ENCODE measurements around the gene ARPC4. TPM values are rescaled to one million over a fixed set of nuclear protein-coding genes. Genes with fewer than 3 reads are reported as not detected.

ARPC4 gene
- total RNA-seq, 2 donors from 2014 or later: 150 to 153 TPM

DNA sequence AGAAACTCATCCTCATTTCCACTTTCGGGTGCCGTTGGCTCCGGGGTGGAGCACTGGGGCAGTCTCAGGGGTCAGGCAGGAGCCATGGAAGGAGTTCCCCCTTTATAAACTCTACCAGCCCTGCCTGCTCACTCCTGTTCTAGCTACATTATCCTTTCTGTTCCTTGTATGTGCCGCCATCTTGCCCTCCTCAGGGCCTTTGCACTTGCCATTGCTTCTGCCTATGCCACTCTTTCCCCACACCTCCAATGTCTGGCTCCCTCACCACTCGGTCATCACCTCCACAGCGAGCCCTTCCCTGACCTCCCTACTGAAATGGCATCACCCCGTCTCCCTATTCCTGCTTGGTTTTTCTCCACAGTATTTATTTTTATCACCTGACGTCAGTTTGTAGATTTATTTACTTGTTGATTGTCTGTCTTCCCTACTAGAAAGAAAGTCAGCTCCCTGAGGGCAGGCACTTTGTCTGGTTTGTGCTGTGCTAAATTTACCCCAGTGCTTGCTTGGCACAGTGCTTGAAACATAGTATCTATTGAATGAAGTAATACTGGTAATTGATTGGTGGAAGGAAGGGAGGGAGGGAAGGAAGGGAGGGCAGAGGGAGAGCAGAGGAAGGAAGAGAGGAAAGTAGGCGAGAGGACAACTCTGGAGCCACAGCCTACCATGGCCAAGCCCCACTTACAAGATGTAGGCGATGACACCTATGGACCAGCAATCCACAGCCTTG is 31.9 kb upstream of the ARPC4 start:
- Mint-ChIP-seq H3K4me1 (no peaks in the 10 kb centered on the region), H3K27ac (no peak overlapping the region), H3K27me3 (ENCODE audit: insufficient read depth) (no peaks in the 10 kb centered on the region), H3K4me3 (no peak overlapping the region), H3K9me3 (no peaks in the 10 kb centered on the region), H3K36me3 (ENCODE audit: low read depth) (peaks cover 39% of the 10 kb centered on the region)
- WGBS, 2 experiments (ENCODE audit: insufficient coverage in 1 of 2, insufficient read length in 1 of 2): 96 to 97% methylated on average over 6 to 10 of the region's 10 CpGs
- no peak for DNase-seq
- Histone ChIP-seq H3K4me1 (ENCODE audit: control insufficient read depth, insufficient read depth, low read length) (no peaks in the 10 kb centered on the region), H3K4me3 (ENCODE audit: low read length) (no peak overlapping the region), H3K9me3 (ENCODE audit: control insufficient read depth, low read length) (no peaks in the 10 kb centered on the region), H3K9ac (ENCODE audit: extremely low read depth, low read length, poor library complexity, severe bottlenecking) (no peak overlapping the region), H3K36me3 (ENCODE audit: control insufficient read depth, insufficient read depth, low read length) (peaks cover 30% of the 10 kb centered on the region), H3K27ac (ENCODE audit: low read depth, low read length) (no peak overlapping the region), H3K27me3 (ENCODE audit: control insufficient read depth, insufficient read depth, low read length, poor library complexity, severe bottlenecking) (no peaks in the 10 kb centered on the region)
- TF ChIP-seq, protein P1, sequence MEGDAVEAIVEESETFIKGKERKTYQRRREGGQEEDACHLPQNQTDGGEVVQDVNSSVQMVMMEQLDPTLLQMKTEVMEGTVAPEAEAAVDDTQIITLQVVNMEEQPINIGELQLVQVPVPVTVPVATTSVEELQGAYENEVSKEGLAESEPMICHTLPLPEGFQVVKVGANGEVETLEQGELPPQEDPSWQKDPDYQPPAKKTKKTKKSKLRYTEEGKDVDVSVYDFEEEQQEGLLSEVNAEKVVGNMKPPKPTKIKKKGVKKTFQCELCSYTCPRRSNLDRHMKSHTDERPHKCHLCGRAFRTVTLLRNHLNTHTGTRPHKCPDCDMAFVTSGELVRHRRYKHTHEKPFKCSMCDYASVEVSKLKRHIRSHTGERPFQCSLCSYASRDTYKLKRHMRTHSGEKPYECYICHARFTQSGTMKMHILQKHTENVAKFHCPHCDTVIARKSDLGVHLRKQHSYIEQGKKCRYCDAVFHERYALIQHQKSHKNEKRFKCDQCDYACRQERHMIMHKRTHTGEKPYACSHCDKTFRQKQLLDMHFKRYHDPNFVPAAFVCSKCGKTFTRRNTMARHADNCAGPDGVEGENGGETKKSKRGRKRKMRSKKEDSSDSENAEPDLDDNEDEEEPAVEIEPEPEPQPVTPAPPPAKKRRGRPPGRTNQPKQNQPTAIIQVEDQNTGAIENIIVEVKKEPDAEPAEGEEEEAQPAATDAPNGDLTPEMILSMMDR (conservative IDR thresholded peaks at IDR 0.05): no peak

DNA sequence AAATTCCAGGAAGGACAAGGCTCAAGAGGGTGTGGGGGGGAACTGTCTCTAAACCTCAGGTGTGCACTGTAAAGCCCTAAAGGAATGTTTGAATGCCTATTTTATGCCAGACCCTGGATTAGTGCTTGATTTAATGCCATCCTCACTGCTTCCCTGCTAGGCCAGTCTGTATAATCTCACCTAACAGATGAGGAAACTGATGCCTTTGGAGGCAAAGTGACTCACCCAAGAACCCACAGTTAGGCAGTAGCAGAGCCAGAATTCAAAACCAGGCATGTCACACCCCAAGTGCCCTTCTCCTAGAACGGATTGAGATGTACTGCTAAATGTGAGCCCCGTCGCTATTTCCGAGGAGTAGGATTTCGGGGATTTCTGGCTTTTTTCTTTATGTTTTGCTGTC is 31.0 kb upstream of the ARPC4 start:
- H3K9ac ChIP-seq (ENCODE audit: extremely low read depth, low read length, poor library complexity, severe bottlenecking): no peak overlapping the region
- Mint-ChIP-seq H3K27ac (no peak overlapping the region), H3K4me3 (no peak overlapping the region), H3K27me3 (ENCODE audit: insufficient read depth) (peaks cover under 1% of the 10 kb centered on the region), H3K4me1 (no peaks in the 10 kb centered on the region), H3K9me3 (no peaks in the 10 kb centered on the region), H3K36me3 (ENCODE audit: low read depth) (peaks cover 32% of the 10 kb centered on the region)
- H3K9me3 ChIP-seq (ENCODE audit: control insufficient read depth, low read length): no peaks in the 10 kb centered on the region
- no peaks in the 10 kb centered on the region for H3K4me1 ChIP-seq (ENCODE audit: control insufficient read depth, insufficient read depth, low read length)
- H3K4me3 ChIP-seq (ENCODE audit: low read length): no peak overlapping the region
- H3K27ac ChIP-seq (ENCODE audit: low read depth, low read length): no peak overlapping the region
- H3K27me3 ChIP-seq (ENCODE audit: control insufficient read depth, insufficient read depth, low read length, poor library complexity, severe bottlenecking): no peaks in the 10 kb centered on the region
- DNase-seq: no peak
- WGBS, 2 experiments (ENCODE audit: insufficient coverage in 1 of 2, insufficient read length in 1 of 2): 92 to 95% methylated on average over 5 of the region's 5 CpGs
- H3K36me3 ChIP-seq (ENCODE audit: control insufficient read depth, insufficient read depth, low read length): peaks cover 27% of the 10 kb centered on the region
- TF ChIP-seq, protein P1 (conservative IDR thresholded peaks at IDR 0.05): no peak

DNA sequence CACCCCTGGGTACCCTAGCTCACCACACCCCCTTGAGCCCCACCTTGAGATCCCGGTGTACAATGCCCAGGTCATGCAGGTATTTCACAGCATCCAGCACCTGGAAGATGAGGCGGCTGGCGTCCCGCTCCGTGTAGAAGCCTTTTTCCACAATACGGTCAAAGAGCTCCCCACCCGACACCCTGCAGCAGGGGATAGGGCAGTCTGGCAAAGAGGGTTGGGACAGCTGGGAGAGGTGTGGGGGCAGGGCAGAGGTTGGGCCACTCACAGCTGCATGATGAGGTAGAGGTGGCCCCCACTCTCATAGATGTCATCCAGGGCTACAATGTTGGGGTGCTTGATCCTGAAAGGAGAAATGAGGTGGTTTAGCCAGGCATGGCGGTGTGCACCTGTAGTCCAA is 30.0 kb upstream of the ARPC4 start:
- H3K36me3 Mint-ChIP-seq (ENCODE audit: low read depth): peaks cover 29% of the 10 kb centered on the region
- H3K4me3 ChIP-seq (ENCODE audit: low read length): no peak overlapping the region
- H3K27ac Mint-ChIP-seq: no peak overlapping the region
- no peaks in the 10 kb centered on the region for H3K9me3 Mint-ChIP-seq
- H3K27me3 Mint-ChIP-seq (ENCODE audit: insufficient read depth): peaks cover 8% of the 10 kb centered on the region
- peaks cover 24% of the 10 kb centered on the region for H3K36me3 ChIP-seq (ENCODE audit: control insufficient read depth, insufficient read depth, low read length)
- DNase-seq: no peak
- H3K27me3 ChIP-seq (ENCODE audit: control insufficient read depth, insufficient read depth, low read length, poor library complexity, severe bottlenecking): no peaks in the 10 kb centered on the region
- H3K27ac ChIP-seq (ENCODE audit: low read depth, low read length): no peak overlapping the region
- H3K4me1 ChIP-seq (ENCODE audit: control insufficient read depth, insufficient read depth, low read length): no peaks in the 10 kb centered on the region
- no peak overlapping the region for H3K4me3 Mint-ChIP-seq
- TF ChIP-seq, protein P1 (conservative IDR thresholded peaks at IDR 0.05): no peak
- no peaks in the 10 kb centered on the region for H3K4me1 Mint-ChIP-seq
- no peak overlapping the region for H3K9ac ChIP-seq (ENCODE audit: extremely low read depth, low read length, poor library complexity, severe bottlenecking)
- WGBS, 2 experiments (ENCODE audit: insufficient coverage in 1 of 2, insufficient read length in 1 of 2): 93 to 94% methylated on average over 2 to 8 of the region's 8 CpGs
- no peaks in the 10 kb centered on the region for H3K9me3 ChIP-seq (ENCODE audit: control insufficient read depth, low read length)
